NT2/D1 (cell line): ENCODE results near the gene STX2.
A peak's percentile ranks its signal among the peaks of the same experiment; 100 is the strongest.

Experiments
- DNase-seq: peaks from one replicate; pipeline ENCODE4 v3.0.0-alpha.2; 2011; ENCODE audit warnings: low read depth, low spot score
- H3K27me3 ChIP-seq: 2 replicates; pipeline ENCODE4 v1.6.0; 2011; ENCODE audit warnings: mild to moderate bottlenecking; ENCODE audit not compliant: insufficient read length, insufficient read depth
- H3K36me3 ChIP-seq: 2 replicates; pipeline ENCODE4 v1.6.1; 2011; ENCODE audit warnings: mild to moderate bottlenecking, low read length, mixed read lengths; ENCODE audit not compliant: insufficient read depth, insufficient read length
- H3K4me1 ChIP-seq: 2 replicates; pipeline ENCODE4 v1.5.1; 2011; ENCODE audit not compliant: insufficient read depth, insufficient read length
- H3K4me3 ChIP-seq: 2 replicates; pipeline ENCODE4 v1.5.1; 2011; ENCODE audit warnings: low read depth; ENCODE audit not compliant: insufficient read length
- H3K9ac ChIP-seq: 2 replicates; pipeline ENCODE4 v1.6.0; 2011; ENCODE audit warnings: low read depth; ENCODE audit not compliant: insufficient read length
- H3K9me3 ChIP-seq: 2 replicates; pipeline ENCODE4 v1.5.1; 2011; ENCODE audit warnings: mild to moderate bottlenecking, low read length; ENCODE audit not compliant: insufficient read depth
- SUZ12 ChIP-seq: IDR thresholded peaks from 2 replicates; pipeline ENCODE4 v1.6.1; 2011; ENCODE audit not compliant: insufficient read length, insufficient read depth; ENCODE audit errors: extremely low read depth
- YY1 ChIP-seq: IDR thresholded peaks from 2 replicates; pipeline ENCODE4 v1.6.1; 2011; ENCODE audit not compliant: insufficient read length, insufficient read depth
- ZNF274 ChIP-seq: IDR thresholded peaks from 2 replicates; pipeline ENCODE4 v1.6.1; 2011; ENCODE audit warnings: mild to moderate bottlenecking, low read depth, low read length

The STX2 gene

GRCh38 chr12:130817804-130818203 lies 21.2 kb downstream of the STX2 start:
- H3K4me1 ChIP-seq, result peaks cover 13% of the 10 kb centered on the region
- DNase-seq, result no peak

GRCh38 chr12:130816097-130816496 lies 23.0 kb downstream of the STX2 start:
- Histone ChIP-seq H3K27me3 (no peaks in the 10 kb centered on the region), H3K9me3 (no peaks in the 10 kb centered on the region), H3K9ac (no peak overlapping the region), H3K36me3 (peaks cover 33% of the 10 kb centered on the region), H3K4me1 (peaks cover 13% of the 10 kb centered on the region), H3K4me3 (no peak overlapping the region)
- TF ChIP-seq SUZ12 (no peak), YY1 (no peak), ZNF274 (no peak)
- DNase-seq, result no peak

More at GRCh38 chr12:130817804-130818203, 21.2 kb downstream of the STX2 start:
- H3K4me3 ChIP-seq, result no peak overlapping the region
- H3K27me3 ChIP-seq, result no peaks in the 10 kb centered on the region
- no peaks in the 10 kb centered on the region for H3K9me3 ChIP-seq
- H3K36me3 ChIP-seq, result peaks cover 43% of the 10 kb centered on the region
- peak overlapping the region; percentile 37 for H3K9ac ChIP-seq
- TF ChIP-seq SUZ12 (no peak), YY1 (no peak), ZNF274 (no peak)

- Histone ChIP-seq H3K9ac (peak overlapping the region; percentile 15), H3K9me3 (no peaks in the 10 kb centered on the region), H3K4me3 (no peak overlapping the region), H3K4me1 (peaks cover 13% of the 10 kb centered on the region), H3K27me3 (no peaks in the 10 kb centered on the region), H3K36me3 (peaks cover 35% of the 10 kb centered on the region)
- TF ChIP-seq SUZ12, result no peak
- TF ChIP-seq ZNF274, result no peak
- TF ChIP-seq YY1, result no peak
- DNase-seq, result no peak
These were observed 23.9 kb downstream of the STX2 start for GRCh38 chr12:130815028-130815741.

GRCh38 chr12:130813949-130814348 lies 25.1 kb downstream of the STX2 start:
- Histone ChIP-seq H3K4me1 (peaks cover 13% of the 10 kb centered on the region), H3K9ac (no peak overlapping the region), H3K9me3 (no peaks in the 10 kb centered on the region), H3K36me3 (peaks cover 45% of the 10 kb centered on the region), H3K27me3 (no peaks in the 10 kb centered on the region), H3K4me3 (no peak overlapping the region)
- no peak for TF ChIP-seq YY1
- TF ChIP-seq ZNF274, result no peak
- no peak for TF ChIP-seq SUZ12
- no peak for DNase-seq

GRCh38 chr12:130813436-130813835 lies 25.6 kb downstream of the STX2 start:
- no peak overlapping the region for H3K4me3 ChIP-seq
- TF ChIP-seq YY1 (no peak), ZNF274 (no peak), SUZ12 (no peak)
- peaks cover 10% of the 10 kb centered on the region for H3K4me1 ChIP-seq
- H3K9me3 ChIP-seq, result no peaks in the 10 kb centered on the region
- no peaks in the 10 kb centered on the region for H3K27me3 ChIP-seq
- DNase-seq, result no peak
- H3K9ac ChIP-seq, result peak overlapping the region; percentile 16
- peaks cover 47% of the 10 kb centered on the region for H3K36me3 ChIP-seq

GRCh38 chr12:130809791-130810190 lies 29.3 kb downstream of the STX2 start:
- Histone ChIP-seq H3K4me3 (no peak overlapping the region), H3K4me1 (peaks cover 7% of the 10 kb centered on the region), H3K9ac (no peak overlapping the region), H3K9me3 (no peaks in the 10 kb centered on the region), H3K36me3 (peaks cover 71% of the 10 kb centered on the region), H3K27me3 (no peaks in the 10 kb centered on the region)
- DNase-seq, result no peak
- TF ChIP-seq YY1 (no peak), ZNF274 (no peak), SUZ12 (no peak)

- Histone ChIP-seq H3K27me3 (no peaks in the 10 kb centered on the region), H3K4me1 (no peaks in the 10 kb centered on the region), H3K4me3 (no peak overlapping the region), H3K36me3 (peaks cover 81% of the 10 kb centered on the region), H3K9me3 (no peaks in the 10 kb centered on the region), H3K9ac (no peak overlapping the region)
- no peak for TF ChIP-seq YY1
- no peak for TF ChIP-seq ZNF274
- TF ChIP-seq SUZ12, result no peak
- no peak for DNase-seq
These were observed 31.7 kb downstream of the STX2 start for GRCh38 chr12:130807309-130807708.

- TF ChIP-seq YY1 (no peak), SUZ12 (no peak), ZNF274 (no peak)
- no peak for DNase-seq
- Histone ChIP-seq H3K4me1 (no peaks in the 10 kb centered on the region), H3K36me3 (peaks cover 87% of the 10 kb centered on the region), H3K27me3 (no peaks in the 10 kb centered on the region), H3K4me3 (no peak overlapping the region), H3K9me3 (no peaks in the 10 kb centered on the region), H3K9ac (no peak overlapping the region)
These were observed 32.5 kb downstream of the STX2 start for GRCh38 chr12:130806574-130806973.
